Thyroid gland (tissue), 4 donors: Measurements from ENCODE around the gene SPEG.

Experiments used
- POLR2A ChIP-seq, 2 donors: fragments of 450-650 bp; IDR thresholded peaks; one replicate each; pipeline ENCODE4 v1.6.1; 2017; ENCODE audit warnings: antibody characterized with exemption in 2 of 2, mild to moderate bottlenecking in 2 of 2, moderate library complexity in 1 of 2
- TF ChIP-seq, protein P1 (sequence below), 6 experiments: fragments of 200-600 bp in 3 of 6; fragments of 450-650 bp in 3 of 6; sonication (generic) in 3 of 6; IDR thresholded peaks; one replicate each; pipeline ENCODE4 v1.5.1; 2016 to 2019; ENCODE audit warnings: antibody characterized with exemption in 6 of 6, mild to moderate bottlenecking in 2 of 6, inconsistent platforms in 1 of 6, moderate library complexity in 1 of 6

GRCh38 chr2:219447242-219448098, 12.8 kb downstream of the SPEG start:
- TF ChIP-seq, protein P1, sequence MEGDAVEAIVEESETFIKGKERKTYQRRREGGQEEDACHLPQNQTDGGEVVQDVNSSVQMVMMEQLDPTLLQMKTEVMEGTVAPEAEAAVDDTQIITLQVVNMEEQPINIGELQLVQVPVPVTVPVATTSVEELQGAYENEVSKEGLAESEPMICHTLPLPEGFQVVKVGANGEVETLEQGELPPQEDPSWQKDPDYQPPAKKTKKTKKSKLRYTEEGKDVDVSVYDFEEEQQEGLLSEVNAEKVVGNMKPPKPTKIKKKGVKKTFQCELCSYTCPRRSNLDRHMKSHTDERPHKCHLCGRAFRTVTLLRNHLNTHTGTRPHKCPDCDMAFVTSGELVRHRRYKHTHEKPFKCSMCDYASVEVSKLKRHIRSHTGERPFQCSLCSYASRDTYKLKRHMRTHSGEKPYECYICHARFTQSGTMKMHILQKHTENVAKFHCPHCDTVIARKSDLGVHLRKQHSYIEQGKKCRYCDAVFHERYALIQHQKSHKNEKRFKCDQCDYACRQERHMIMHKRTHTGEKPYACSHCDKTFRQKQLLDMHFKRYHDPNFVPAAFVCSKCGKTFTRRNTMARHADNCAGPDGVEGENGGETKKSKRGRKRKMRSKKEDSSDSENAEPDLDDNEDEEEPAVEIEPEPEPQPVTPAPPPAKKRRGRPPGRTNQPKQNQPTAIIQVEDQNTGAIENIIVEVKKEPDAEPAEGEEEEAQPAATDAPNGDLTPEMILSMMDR (IDR thresholded peaks at IDR 0.05), result no peak
- TF ChIP-seq POLR2A (IDR thresholded peaks at IDR 0.05), result no peak
